Caco-2 (cell line): ENCODE data around the gene TBC1D25. TPM values are rescaled to one million over a fixed set of nuclear protein-coding genes. Genes with fewer than 3 reads are reported as not detected.
A peak's percentile ranks its signal among the peaks of the same experiment; 100 is the strongest.

Source experiments
- BruUV-seq: library from RNA; stranded (reverse); fragments of 400-500 nt; replicated peaks from 2 replicates; lab custom pipeline; 2021; lab: Mats Ljungman, UMichigan
- CTCF ChIA-PET: fragments of 300-600 bp; sonication (Branson Sonifier 250); formaldehyde crosslinking; loops from one replicate; lab custom pipeline; 2022; ENCODE audit warnings: antibody characterized with exemption; lab: Charles Lee
- POLR2A ChIA-PET: fragments of 300-600 bp; sonication (Branson Sonifier 250); formaldehyde crosslinking; loops from one replicate; lab custom pipeline; 2022; ENCODE audit warnings: antibody characterized with exemption; lab: Charles Lee
- DNase-seq, 2 experiments: peaks; one replicate each; pipeline versions ENCODE4 v3.0.0 to v3.0.0-alpha.2; 2020 to 2022
- H3K27me3 ChIP-seq: replicated peaks from 2 replicates; pipeline ENCODE4 v1.6.0; 2011; ENCODE audit warnings: low read length; ENCODE audit not compliant: control insufficient read depth, insufficient read depth
- H3K36me3 ChIP-seq: 2 replicates; pipeline ENCODE4 v1.5.1; 2011; ENCODE audit warnings: low read length; ENCODE audit not compliant: control insufficient read depth, insufficient read depth
- H3K4me1 ChIP-seq: fragments of 250-450 bp; sonication (Bioruptor Pico); 2 replicates; pipeline ENCODE4 v1.5.1; 2020; ENCODE audit warnings: mild to moderate bottlenecking
- H3K4me3 ChIP-seq: 2 replicates; pipeline ENCODE4 v1.5.1; 2011; ENCODE audit warnings: low read depth, mild to moderate bottlenecking, control low read depth, low read length
- H3K9me3 ChIP-seq: fragments of 250-450 bp; sonication (Bioruptor Pico); 2 replicates; pipeline ENCODE4 v1.5.1; 2020; ENCODE audit warnings: mild to moderate bottlenecking, moderate library complexity
- H3K27ac Mint-ChIP-seq: one replicate; pipeline ENCODE4 v1.8.0; 2022; ENCODE audit warnings: mixed read lengths; ENCODE audit not compliant: unreplicated experiment
- H3K27me3 Mint-ChIP-seq: one replicate; pipeline ENCODE4 v1.8.0; 2022; ENCODE audit warnings: mixed read lengths; ENCODE audit not compliant: insufficient read depth, unreplicated experiment
- H3K36me3 Mint-ChIP-seq: one replicate; pipeline ENCODE4 v1.8.0; 2022; ENCODE audit warnings: mild to moderate bottlenecking, mixed read lengths; ENCODE audit not compliant: insufficient read depth, unreplicated experiment
- H3K4me1 Mint-ChIP-seq: one replicate; pipeline ENCODE4 v1.8.0; 2022; ENCODE audit warnings: low read depth, mixed read lengths; ENCODE audit not compliant: unreplicated experiment
- H3K4me3 Mint-ChIP-seq: one replicate; pipeline ENCODE4 v1.8.0; 2022; ENCODE audit warnings: mild to moderate bottlenecking, moderate library complexity, mixed read lengths; ENCODE audit not compliant: unreplicated experiment
- H3K9me3 Mint-ChIP-seq: one replicate; pipeline ENCODE4 v1.8.0; 2022; ENCODE audit warnings: mixed read lengths; ENCODE audit not compliant: unreplicated experiment
- intact Hi-C: fragments of 100-400 bp; cut with micrococcal nuclease; formaldehyde crosslinking; loops from one replicate; pipeline ENCODE4 v1.10.0; 2022; ENCODE audit not compliant: unreplicated experiment
- total RNA-seq: library from RNA; stranded (reverse); gene quantifications from 2 replicates; pipeline ENCODE4 v1.2.3, GENCODE V29; 2022
- TF ChIP-seq, protein P1 (sequence below), 2 experiments: fragments of 200-600 bp in 1 of 2; IDR thresholded peaks; 1 replicate in 1 of 2; 2 replicates in 1 of 2; pipeline versions ENCODE4 v1.5.1 to v1.8.0; 2011 to 2022; ENCODE audit warnings: antibody characterized with exemption in 1 of 2, control low read depth in 1 of 2, inconsistent platforms in 1 of 2, low read depth in 1 of 2, low read length in 1 of 2, mild to moderate bottlenecking in 1 of 2, moderate library complexity in 1 of 2; ENCODE audit not compliant: insufficient read depth in 1 of 2, severe bottlenecking in 1 of 2, unreplicated experiment in 1 of 2

TBC1D25 gene
- total RNA-seq, 1 experiment from 2014 or later, result 11.1 TPM

DNA sequence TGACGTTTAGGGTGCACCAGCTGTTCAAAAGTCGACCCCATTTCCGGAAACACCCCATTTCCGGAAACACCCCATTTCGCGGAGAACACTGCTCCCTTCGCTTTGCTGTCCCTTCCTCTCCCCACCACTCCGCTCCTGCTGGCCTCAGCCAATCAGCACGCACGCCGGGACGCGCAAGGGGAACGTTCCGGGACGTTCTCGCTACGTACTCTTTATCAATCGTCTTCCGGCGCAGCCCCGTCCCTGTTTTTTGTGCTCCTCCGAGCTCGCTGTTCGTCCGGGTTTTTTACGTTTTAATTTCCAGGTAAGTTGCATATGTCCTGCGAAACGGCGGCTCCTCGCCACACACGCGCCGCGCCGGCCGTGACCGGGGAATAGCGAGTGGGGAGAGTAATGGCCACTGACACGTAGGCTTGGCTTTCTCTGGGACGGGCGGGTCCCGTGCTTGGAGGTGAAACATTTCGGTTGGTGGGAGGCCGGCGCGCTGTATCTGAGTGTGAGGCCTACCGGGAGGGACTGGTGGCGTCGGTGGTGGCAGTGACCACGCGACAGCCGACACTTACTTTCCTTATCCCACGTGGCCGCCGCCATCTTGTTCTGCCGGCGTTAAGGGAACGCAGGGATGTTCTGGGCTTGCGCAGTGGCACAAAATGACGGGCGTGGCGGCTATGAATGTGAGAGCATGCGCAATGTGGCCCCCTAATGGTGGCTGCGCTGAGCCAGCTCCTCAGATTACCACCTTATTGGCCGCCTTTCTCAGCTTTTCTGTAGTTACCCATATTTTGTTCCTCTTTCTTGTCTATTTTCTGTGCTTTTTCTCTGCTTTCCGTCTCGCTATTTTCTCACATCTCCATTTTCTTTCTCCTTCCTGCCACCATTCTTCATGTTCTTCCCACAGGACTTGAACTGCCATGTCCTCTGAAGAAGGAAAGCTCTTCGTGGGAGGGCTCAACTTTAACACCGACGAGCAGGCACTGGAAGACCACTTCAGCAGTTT lies 35.1 kb downstream of the TBC1D25 start, which contains the start of gene RBM3:
Gene RBM3 (plus strand): TSS at position 215 of the 997 bp plus-strand sequence. CDS start 697 bp downstream, at position 912.
- H3K36me3 Mint-ChIP-seq, result peaks cover 59% of the 10 kb centered on the region
- no peaks in the 10 kb centered on the region for H3K9me3 Mint-ChIP-seq
- TSS peak; percentile 65 for BruUV-seq

DNA sequence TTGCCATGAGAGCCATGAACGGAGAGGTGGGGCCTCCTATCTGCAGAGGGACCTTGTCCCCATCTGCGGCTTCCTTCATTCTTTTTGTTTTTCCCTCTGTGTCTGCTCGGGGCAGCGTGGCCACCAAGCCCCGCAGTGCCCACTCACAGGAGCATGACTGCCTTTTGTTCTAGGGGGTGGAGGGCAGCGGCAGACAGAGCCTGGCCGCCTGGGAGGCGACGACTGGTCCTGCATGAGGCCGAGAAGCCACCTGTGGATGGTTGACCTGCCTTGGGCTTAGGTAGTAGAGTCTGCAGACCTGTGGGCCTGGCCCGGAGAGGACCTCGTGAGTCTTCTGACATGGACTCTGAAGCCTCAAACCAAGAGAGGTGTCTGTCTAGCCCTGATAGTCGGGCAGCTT lies 36.1 kb downstream of the TBC1D25 start:
- Histone ChIP-seq H3K9me3 (no peaks in the 10 kb centered on the region), H3K4me1 (peaks cover 40% of the 10 kb centered on the region), H3K27me3 (no peaks in the 10 kb centered on the region), H3K4me3 (peak overlapping the region; percentile 80), H3K36me3 (peaks cover 9% of the 10 kb centered on the region)
- CTCF ChIA-PET, result interaction anchor here (0.5 kb wide), 1 partner anchor 120 kb away, joined by 3 read pairs; no protein-coding TSS in a partner anchor
- no peaks in the 10 kb centered on the region for H3K9me3 Mint-ChIP-seq
- intact Hi-C loops, result no loop called here
- H3K27me3 Mint-ChIP-seq, result no peaks in the 10 kb centered on the region
- peak overlapping the region; percentile 99 for H3K27ac Mint-ChIP-seq
- POLR2A ChIA-PET, result no interaction called here
- peaks cover 63% of the 10 kb centered on the region for H3K36me3 Mint-ChIP-seq
- H3K4me3 Mint-ChIP-seq, result peak overlapping the region; percentile 94
- peaks cover 6% of the 10 kb centered on the region for H3K4me1 Mint-ChIP-seq
- BruUV-seq, result no TSS peak
- no peak for DNase-seq
- TF ChIP-seq, protein P1, sequence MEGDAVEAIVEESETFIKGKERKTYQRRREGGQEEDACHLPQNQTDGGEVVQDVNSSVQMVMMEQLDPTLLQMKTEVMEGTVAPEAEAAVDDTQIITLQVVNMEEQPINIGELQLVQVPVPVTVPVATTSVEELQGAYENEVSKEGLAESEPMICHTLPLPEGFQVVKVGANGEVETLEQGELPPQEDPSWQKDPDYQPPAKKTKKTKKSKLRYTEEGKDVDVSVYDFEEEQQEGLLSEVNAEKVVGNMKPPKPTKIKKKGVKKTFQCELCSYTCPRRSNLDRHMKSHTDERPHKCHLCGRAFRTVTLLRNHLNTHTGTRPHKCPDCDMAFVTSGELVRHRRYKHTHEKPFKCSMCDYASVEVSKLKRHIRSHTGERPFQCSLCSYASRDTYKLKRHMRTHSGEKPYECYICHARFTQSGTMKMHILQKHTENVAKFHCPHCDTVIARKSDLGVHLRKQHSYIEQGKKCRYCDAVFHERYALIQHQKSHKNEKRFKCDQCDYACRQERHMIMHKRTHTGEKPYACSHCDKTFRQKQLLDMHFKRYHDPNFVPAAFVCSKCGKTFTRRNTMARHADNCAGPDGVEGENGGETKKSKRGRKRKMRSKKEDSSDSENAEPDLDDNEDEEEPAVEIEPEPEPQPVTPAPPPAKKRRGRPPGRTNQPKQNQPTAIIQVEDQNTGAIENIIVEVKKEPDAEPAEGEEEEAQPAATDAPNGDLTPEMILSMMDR (IDR thresholded peaks at IDR 0.05; ENCODE audit: insufficient read depth in 1 of 2, low read depth in 1 of 2, low read length in 1 of 2, severe bottlenecking in 1 of 2, unreplicated experiment in 1 of 2), result no peak

More for the DNA sequence above, 35.1 kb downstream of the TBC1D25 start, which contains the start of gene RBM3:
- peak; percentile 91 to 93 for DNase-seq
- Histone ChIP-seq H3K36me3 (peaks cover 9% of the 10 kb centered on the region), H3K4me1 (peaks cover 29% of the 10 kb centered on the region), H3K27me3 (no peaks in the 10 kb centered on the region), H3K4me3 (peak within 1 kb of the TSS; percentile 80), H3K9me3 (no peaks in the 10 kb centered on the region)
- ChIA-PET POLR2A (interaction anchor here (0.5 to 1.3 kb wide), 4 partner anchors 24 to 163 kb away, joined by 3 to 9 read pairs (median 3); partner anchors contain the start of gene TBC1D25), CTCF (no interaction called here)
- intact Hi-C loops, result loop anchor here (1.0 kb wide), 2 partner anchors 24 to 35 kb away; partner anchors contain the start of gene TBC1D25
- H3K4me1 Mint-ChIP-seq, result peaks cover 2% of the 10 kb centered on the region
- TF ChIP-seq, protein P1 (IDR thresholded peaks at IDR 0.05; ENCODE audit: insufficient read depth in 1 of 2, low read depth in 1 of 2, low read length in 1 of 2, severe bottlenecking in 1 of 2, unreplicated experiment in 1 of 2), result peak in 1 of 2 experiments; percentile 25
- peak within 1 kb of the TSS; percentile 94 for H3K4me3 Mint-ChIP-seq
- peak within 1 kb of the TSS; percentile 99 for H3K27ac Mint-ChIP-seq
- no peaks in the 10 kb centered on the region for H3K27me3 Mint-ChIP-seq

DNA sequence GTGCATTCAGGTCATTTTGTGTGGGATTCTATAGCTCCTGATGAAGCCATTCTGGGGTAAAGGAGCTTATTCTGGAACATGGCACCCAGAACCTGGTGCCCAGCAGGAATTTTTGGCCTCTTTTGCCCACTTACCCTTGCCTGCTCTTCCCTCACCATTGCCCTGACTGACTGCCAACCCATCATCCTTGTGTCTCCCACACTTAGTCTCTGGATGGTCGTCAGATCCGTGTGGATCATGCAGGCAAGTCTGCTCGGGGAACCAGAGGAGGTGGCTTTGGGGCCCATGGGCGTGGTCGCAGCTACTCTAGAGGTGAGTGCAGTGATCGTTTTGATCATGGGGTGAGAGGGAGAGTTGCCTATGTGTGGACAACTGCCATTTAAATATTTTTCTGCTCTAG lies 36.6 kb downstream of the TBC1D25 start:
- DNase-seq, result no peak
- Histone ChIP-seq H3K4me3 (no peak overlapping the region; the same call in 1 of the 2 replicates), H3K4me1 (peaks cover 42% of the 10 kb centered on the region), H3K9me3 (no peaks in the 10 kb centered on the region), H3K36me3 (peaks cover 9% of the 10 kb centered on the region), H3K27me3 (no peaks in the 10 kb centered on the region)
- no peak overlapping the region for H3K27ac Mint-ChIP-seq
- intact Hi-C loops, result no loop called here
- H3K27me3 Mint-ChIP-seq, result no peaks in the 10 kb centered on the region
- ChIA-PET CTCF (interaction anchor here (0.5 kb wide), 1 partner anchor 119 kb away, joined by 3 read pairs; no protein-coding TSS in a partner anchor), POLR2A (no interaction called here)
- peaks cover 63% of the 10 kb centered on the region for H3K36me3 Mint-ChIP-seq
- peaks cover 6% of the 10 kb centered on the region for H3K4me1 Mint-ChIP-seq
- TF ChIP-seq, protein P1 (IDR thresholded peaks at IDR 0.05; ENCODE audit: insufficient read depth in 1 of 2, low read depth in 1 of 2, low read length in 1 of 2, severe bottlenecking in 1 of 2, unreplicated experiment in 1 of 2), result no peak
- H3K4me3 Mint-ChIP-seq, result peak overlapping the region; percentile 94
- no TSS peak for BruUV-seq
- no peaks in the 10 kb centered on the region for H3K9me3 Mint-ChIP-seq
